Mucosa of descending colon (tissue), 3 donors: ENCODE measurements around the gene CRIM1. TPM values are rescaled to one million over a fixed set of nuclear protein-coding genes. Genes with fewer than 3 reads are reported as not detected.

Experiments
- ATAC-seq: fragments of 200-7000 bp; cut with Tn5 transposase; one replicate; pipeline ENCODE4 v1.9.1; 2020; ENCODE audit warnings: mild to moderate bottlenecking, moderate library complexity
- DNase-seq, 3 donors: peaks; one replicate each; pipeline ENCODE4 v3.0.0-alpha.2; 2020
- H3K36me3 ChIP-seq: fragments of 200-600 bp; one replicate; pipeline ENCODE4 v1.8.0; 2021; ENCODE audit warnings: low read depth, mild to moderate bottlenecking
- H3K4me1 ChIP-seq: fragments of 200-600 bp; one replicate; pipeline ENCODE4 v1.8.0; 2021; ENCODE audit warnings: low read depth, mild to moderate bottlenecking
- H3K4me3 ChIP-seq: fragments of 200-600 bp; one replicate; pipeline ENCODE4 v1.8.0; 2021; ENCODE audit warnings: mild to moderate bottlenecking
- H3K9me3 ChIP-seq: fragments of 200-600 bp; one replicate; pipeline ENCODE4 v1.8.0; 2021; ENCODE audit warnings: mild to moderate bottlenecking
- CTCF ChIP-seq: fragments of 200-600 bp; IDR thresholded peaks from one replicate; pipeline ENCODE4 v1.8.0; 2022; ENCODE audit warnings: antibody characterized with exemption, mild to moderate bottlenecking
- intact Hi-C, 2 donors: fragments of 100-400 bp; cut with DNase I in 1 of 2; cut with micrococcal nuclease in 1 of 2; formaldehyde crosslinking; loops; one replicate each; pipeline versions ENCODE4 v1.11.0 to v1.11.1; 2022; cut with DNase I, micrococcal nuclease
- total RNA-seq, 3 donors: library from RNA; stranded (reverse); fragmentation: NEBNext Ultra II Directional in 2 of 3; extraction: Animal tissue kit (Norgen Biotek cat#: 25700) in 2 of 3; gene quantifications; one replicate each; pipeline versions ENCODE4 v1.2.1 to v1.2.4, GENCODE V29; 2021 to 2023
- donor health status: DM: no; HTN: no; CAD: no; lungs with moderate emphysema.
- donor health status: DM: no; HTN: no; CAD: no.
- donor health status: DM: no; HTN: yes; CAD: no.

CRIM1 gene
- total RNA-seq, 3 donors from 2014 or later: 66.9 to 104 (median 85.8) TPM

GRCh38 chr2:36403675-36404230 is 48.2 kb downstream of the CRIM1 start:
- TF ChIP-seq CTCF: no peak
- intact Hi-C loops: no loop called here
- no peak overlapping the region for H3K4me3 ChIP-seq
- H3K4me1 ChIP-seq: peaks cover 1% of the 10 kb centered on the region
- ATAC-seq (peak; percentile 80), DNase-seq (no peak)
- H3K9me3 ChIP-seq: no peaks in the 10 kb centered on the region
- H3K36me3 ChIP-seq: no peaks in the 10 kb centered on the region

GRCh38 chr2:36404318-36404717 is 48.7 kb downstream of the CRIM1 start:
- H3K9me3 ChIP-seq: no peaks in the 10 kb centered on the region
- ATAC-seq: no peak
- TF ChIP-seq CTCF: no peak
- no peaks in the 10 kb centered on the region for H3K36me3 ChIP-seq
- H3K4me3 ChIP-seq: no peak overlapping the region
- intact Hi-C loops: no loop called here
- H3K4me1 ChIP-seq: no peaks in the 10 kb centered on the region
- DNase-seq: no peak

- Histone ChIP-seq H3K9me3 (no peaks in the 10 kb centered on the region), H3K36me3 (no peaks in the 10 kb centered on the region), H3K4me3 (no peak overlapping the region), H3K4me1 (no peaks in the 10 kb centered on the region)
- intact Hi-C loops: no loop called here
- DNase-seq (no peak), ATAC-seq (no peak)
- no peak for TF ChIP-seq CTCF
Observed at GRCh38 chr2:36404754-36405153, 49.2 kb downstream of the CRIM1 start.

GRCh38 chr2:36405183-36405582 is 49.6 kb downstream of the CRIM1 start:
- H3K4me3 ChIP-seq: no peak overlapping the region
- H3K4me1 ChIP-seq: no peaks in the 10 kb centered on the region
- TF ChIP-seq CTCF: no peak
- no peaks in the 10 kb centered on the region for H3K9me3 ChIP-seq
- DNase-seq (no peak), ATAC-seq (no peak)
- intact Hi-C loops: no loop called here
- H3K36me3 ChIP-seq: no peaks in the 10 kb centered on the region

- DNase-seq (no peak), ATAC-seq (no peak)
- H3K4me1 ChIP-seq: no peaks in the 10 kb centered on the region
- no peak for TF ChIP-seq CTCF
- H3K9me3 ChIP-seq: no peaks in the 10 kb centered on the region
- H3K4me3 ChIP-seq: no peak overlapping the region
- intact Hi-C loops: no loop called here
- no peaks in the 10 kb centered on the region for H3K36me3 ChIP-seq
Observed at GRCh38 chr2:36406296-36406695, 50.7 kb downstream of the CRIM1 start.

- Histone ChIP-seq H3K4me1 (no peaks in the 10 kb centered on the region), H3K4me3 (no peak overlapping the region), H3K36me3 (no peaks in the 10 kb centered on the region), H3K9me3 (no peaks in the 10 kb centered on the region)
- ATAC-seq (no peak), DNase-seq (no peak)
- intact Hi-C loops: no loop called here
- TF ChIP-seq CTCF: no peak
Observed at GRCh38 chr2:36407413-36407812, 51.8 kb downstream of the CRIM1 start.
